Activated CD4-positive, alpha-beta T cell treated with anti-CD3 and anti-CD28 coated beads for 48 hours (primary cell): ENCODE data around the gene NDUFB3.

Source experiments
- DNase-seq: peaks from one replicate; pipeline ENCODE4 v3.0.0-alpha.2; 2020

NDUFB3 gene

GRCh38 chr2:201130524-201131186 is 58.9 kb downstream of the NDUFB3 start:
- DNase-seq, result peak; percentile 41

- no peak for DNase-seq
These were observed 60.7 kb downstream of the NDUFB3 start for GRCh38 chr2:201132518-201132917.
